ENCODE results near the gene MX2.

MX2 gene

DNA sequence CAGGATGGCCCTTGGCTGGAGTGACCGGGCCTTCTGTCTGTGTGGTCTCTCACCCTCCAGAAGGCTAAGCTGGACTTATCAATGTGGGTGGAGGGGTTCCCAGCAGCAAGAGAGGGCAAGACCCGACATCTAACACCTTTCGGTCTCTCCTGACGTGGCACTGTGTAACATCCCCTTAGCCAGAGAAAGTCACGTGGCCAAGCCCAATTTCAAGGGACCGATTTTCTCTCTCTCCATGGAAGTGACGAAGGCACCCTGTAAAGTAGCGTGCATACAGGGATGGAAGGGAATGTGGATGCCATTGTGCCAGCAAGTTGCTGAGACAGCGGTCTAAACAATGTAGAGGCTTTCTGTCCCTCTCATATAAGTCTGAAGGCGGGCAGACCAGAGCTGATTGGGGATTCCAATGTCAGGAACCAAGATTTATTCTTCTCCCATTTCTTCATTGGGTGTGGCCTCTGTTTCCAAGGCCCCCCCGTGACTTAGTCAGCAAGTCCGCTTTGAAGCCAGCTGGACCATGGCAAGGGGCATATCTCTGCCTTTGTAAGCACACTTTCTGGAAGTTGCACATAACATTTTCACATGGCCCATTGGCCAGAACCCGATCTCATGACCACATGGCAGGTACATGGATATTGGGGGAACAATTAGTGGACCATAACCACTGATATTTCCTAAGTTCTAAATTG, 76.7 kb downstream of the MX2 start:
- no peak for DNase-seq (ENCODE audit: low read depth in 2 of 2)

DNA sequence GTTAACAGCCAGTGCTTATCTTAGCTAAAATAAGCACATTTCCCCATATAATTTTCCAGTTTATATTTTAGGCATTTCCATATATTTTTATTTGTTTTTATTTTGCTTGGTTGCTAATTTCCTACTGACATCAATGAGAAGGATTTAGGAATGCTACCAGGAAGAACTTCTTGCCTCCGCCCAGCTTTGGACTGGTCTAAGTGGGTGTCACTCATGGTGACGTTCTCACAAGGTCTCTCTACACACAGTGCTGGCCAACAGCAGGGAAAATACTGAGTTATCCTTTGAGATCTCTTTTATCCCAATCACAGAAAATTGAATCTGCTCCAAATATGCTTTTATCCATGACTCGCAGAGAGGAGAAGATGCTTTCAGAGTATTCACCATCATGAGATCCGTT, 77.4 kb downstream of the MX2 start:
- DNase-seq (ENCODE audit: low read depth in 2 of 2) = no peak

DNA sequence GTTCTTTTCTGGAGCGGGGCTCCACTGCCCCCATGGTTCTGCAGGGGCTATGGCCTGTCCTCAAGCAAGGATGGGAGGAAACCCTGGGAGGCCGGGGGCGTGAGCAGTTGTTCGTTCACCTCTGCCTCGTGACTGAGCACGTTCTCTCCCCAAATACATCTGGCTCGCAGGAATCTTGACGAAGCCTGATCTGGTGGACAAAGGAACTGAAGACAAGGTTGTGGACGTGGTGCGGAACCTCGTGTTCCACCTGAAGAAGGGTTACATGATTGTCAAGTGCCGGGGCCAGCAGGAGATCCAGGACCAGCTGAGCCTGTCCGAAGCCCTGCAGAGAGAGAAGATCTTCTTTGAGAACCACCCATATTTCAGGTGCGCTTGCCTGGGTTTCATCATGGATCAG, 79.7 kb downstream of the MX2 start:
- no peak for DNase-seq (ENCODE audit: low read depth in 2 of 2)

DNA sequence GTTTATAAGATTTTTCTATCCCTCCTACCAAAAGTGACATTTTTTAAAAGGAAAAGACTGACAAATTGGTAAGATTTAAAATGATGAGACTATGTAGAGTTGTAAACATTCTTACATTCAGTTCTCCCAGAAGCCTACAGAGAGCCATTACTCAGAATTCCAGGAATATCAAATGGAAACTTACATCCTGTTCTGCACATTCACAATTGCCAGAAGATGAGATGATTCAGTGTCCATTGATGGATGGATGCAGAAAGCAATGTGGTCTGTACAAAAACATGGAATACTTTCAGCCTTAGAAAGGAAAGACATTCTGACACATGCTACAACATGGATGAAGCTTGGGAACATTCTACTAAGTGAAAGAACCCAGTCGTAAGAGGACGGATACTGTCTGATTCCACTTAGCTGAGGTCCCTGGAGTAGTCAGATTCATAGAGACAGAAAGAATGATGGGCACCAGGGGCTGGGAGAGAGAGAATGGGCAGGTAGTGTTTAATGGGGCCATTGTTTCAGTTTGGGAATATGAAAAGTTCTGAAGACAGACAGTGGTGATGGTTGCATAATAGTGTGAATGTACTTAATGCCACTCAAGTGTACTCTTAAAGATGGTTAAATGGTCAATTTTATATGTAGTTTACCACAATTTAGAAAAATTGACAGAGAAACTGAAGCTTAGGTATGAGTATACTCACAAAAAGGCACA, 80.8 kb downstream of the MX2 start:
- DNase-seq (ENCODE audit: low read depth in 2 of 2) = peak; percentile 43 to 48

DNA sequence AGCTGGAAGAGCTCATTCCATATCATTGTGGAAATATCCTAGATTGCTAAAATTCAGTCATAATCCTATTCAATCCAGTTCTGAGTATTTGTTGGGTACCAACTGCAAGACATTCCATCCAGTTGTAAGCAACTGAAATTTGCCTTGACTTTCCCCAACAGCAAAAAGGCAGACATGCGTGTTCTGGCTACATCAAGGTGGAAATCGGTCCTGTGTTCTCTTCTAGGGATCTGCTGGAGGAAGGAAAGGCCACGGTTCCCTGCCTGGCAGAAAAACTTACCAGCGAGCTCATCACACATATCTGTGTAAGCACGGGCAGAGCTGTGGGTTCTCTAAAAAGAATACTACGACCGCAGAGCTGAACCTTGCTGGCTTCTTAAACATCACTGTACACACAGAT, 81.7 kb downstream of the MX2 start:
- DNase-seq (ENCODE audit: low read depth in 2 of 2) = no peak

DNA sequence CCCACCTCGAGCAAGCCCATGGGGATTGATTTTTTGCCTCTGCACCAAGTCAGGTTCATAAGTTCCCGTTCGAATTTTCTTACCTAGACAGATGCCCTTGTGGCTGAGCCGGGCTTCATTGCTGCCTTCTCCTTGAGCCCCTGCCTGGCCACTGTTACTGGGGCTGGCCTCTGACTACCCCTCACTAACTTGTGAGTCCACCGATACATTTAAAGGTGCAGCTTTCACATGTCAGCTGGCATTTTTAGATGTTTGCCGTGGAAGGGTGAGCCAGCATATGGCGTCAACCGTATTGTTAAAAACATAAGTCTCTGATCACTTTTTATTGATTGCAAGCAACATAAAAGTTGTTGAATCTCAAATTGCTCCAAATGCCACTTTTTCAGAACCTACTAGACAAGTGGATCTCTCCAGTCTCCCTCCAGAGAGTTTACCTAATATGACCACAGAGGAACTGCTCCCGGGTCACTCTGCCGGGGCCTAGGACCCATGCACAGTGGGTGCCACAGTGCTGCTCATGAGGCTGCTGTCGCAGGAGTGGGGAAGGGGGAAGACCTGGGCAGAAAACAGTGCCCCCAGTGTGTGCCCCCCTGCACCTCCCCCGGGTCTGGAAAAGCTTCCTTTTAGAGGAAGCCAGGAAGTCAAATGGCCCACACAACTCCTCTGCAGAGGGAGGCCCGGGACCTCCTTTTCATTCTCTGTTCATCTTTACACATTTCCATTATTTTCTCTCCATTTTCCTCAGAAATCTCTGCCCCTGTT, 83.1 kb downstream of the MX2 start:
- no peak for DNase-seq (ENCODE audit: low read depth in 2 of 2)

DNA sequence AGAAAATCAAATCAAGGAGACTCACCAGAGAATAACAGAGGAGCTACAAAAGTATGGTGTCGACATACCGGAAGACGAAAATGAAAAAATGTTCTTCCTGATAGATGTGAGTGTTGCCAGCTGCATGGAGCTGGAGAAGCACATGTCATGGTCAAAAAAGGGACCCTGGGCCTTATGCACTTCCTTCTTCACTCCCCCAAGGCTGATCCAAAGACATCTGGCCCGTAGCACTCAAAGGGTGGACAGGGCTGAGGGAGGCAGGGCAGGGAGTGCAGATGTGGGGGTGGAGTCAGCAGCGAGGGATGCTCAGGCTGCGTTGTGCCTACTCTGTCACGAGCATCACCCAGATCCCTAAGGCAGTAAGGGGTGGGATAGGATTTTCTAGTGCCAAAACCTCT, 83.6 kb downstream of the MX2 start:
- no peak for DNase-seq (ENCODE audit: low read depth in 2 of 2)

DNA sequence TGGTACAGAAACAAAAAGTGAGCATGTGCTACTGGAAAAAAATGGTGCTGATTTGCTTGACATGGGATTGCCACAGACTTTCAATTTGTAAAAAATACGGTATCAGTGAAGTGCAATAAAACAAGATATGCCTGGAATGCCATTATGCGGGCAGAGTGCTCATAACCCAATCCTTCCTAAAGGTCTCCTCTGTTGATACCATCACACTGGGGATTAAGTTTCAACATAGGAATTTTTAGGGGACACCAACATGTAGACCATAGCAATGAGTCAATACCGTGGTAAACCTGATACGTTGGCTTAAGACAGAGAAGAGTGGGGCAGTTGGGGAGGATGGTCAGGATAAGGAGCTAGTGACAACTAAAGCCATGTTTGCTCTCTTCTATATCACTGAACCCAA, 84.8 kb downstream of the MX2 start:
- DNase-seq (ENCODE audit: low read depth in 2 of 2) = no peak

DNA sequence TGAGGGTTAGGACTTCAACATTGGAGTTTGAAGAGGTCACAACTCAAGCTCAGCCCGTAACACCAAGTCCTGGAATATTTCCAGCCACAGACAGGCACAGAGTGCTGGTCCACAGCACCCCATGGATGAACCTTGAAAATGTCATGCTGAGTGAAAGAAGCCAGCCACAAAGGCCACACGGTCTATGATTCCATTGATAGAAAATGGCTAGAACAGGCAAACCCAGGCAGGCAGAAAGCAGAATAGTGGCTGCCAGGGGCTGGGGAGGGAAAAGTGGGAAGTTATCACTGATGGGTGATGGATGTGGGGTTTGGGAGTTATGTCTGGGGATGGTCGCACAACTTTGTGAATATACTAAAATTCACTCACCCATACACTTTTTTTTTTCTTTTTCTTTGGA, 85.5 kb downstream of the MX2 start:
- DNase-seq (ENCODE audit: low read depth in 2 of 2) = no peak

DNA sequence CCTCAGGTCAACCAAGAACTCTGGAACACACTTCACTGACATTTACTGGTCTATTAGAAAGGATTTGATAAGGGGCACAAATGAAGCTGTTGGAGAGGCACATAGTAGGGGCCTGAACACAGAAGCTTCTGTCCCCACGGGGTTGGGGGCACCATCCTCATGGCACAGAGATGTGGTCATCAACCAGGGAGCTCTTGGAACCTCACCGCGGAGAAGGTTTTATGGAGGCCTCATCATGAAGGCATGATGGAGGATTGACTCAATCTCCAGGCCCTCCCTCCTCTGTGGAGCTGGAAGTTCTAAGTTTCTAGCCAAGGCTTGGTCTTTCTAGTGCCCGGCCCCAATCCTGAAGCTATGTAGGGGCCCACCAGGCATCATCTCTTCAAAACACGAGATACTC, 87.8 kb downstream of the MX2 start:
- DNase-seq (ENCODE audit: low read depth in 2 of 2) = no peak

DNA sequence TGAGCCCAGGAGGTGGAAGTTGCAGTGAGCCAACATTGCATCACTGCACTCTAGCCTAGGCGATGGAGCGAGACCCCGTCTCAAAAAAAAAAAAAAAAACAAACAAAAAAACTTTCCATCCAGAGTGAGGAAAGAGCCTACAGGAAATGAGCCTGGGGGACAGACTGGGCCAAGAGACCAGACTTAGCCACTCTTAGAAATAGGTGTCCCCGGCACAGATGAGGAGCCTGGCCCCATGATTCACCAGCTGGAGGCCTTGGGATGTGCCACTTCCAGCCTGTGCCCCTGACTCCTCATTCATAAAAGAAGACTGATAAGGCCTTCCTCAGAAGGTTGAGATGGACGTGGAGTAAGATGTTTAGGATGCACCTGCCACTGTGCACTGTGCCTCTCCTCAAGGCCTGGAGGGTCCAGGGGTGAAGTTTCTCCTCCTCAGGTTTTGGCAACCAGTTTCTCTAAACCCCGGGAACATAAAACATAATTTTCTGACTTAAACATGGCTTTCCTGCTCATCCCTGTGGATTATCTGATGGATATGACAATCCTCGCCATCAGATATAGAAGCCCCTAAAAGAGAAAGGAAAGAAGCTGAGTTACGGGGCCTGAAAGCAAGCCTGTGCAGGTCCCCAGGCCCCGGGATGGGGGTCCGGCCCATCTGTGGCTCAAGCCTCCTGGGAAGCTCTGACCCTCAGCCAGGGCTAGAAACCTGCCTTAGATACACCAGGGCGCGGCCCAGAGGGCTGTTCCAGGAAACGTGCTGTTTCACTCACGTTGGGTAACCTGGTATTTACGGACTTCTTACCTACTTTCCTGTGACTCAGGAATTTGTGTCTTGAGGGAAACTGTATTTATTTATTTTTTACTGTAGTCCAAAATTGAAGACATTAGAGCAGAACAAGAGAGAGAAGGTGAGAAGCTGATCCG, 90.2 kb downstream of the MX2 start:
- no peak for DNase-seq (ENCODE audit: low read depth in 2 of 2)

DNA sequence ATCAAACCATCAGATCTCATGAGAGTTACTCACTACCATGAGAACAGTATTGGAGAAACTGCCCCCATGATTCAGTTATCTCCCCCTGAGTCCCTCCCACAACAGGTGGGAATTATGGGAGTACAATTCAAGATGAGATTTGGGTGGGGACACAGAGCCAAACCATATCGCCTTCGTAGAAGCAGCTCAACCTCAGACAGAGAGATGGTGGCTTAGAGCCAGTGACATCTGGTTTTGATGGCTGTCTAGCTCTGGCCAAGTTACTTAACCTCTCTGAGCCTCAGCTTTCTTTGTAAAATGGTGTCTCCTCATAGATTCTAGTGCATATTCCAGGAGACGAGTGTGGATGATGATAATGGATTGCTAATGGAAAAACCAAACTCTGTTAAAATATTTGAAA, 91.4 kb downstream of the MX2 start:
- no peak for DNase-seq (ENCODE audit: low read depth in 2 of 2)

DNA sequence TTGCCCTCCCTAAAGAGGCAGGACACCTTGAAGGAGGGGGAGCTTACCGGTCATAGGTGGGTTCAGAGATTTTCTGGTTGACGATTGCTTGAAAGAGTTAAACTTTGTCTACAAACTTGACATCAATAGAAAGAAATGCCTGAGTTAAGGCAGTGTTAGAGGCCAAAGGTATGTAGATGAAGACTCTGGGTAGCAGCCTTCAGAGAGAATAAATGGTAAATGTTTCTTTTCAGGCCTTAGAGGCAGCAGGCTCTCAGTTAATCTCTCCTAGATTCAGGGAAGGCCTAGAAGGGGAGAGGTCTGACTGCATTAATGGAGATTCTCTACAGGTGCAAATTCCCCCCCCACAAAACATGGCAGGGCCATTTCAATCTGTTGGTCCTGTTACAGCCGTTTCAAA, 91.9 kb downstream of the MX2 start:
- no peak for DNase-seq (ENCODE audit: low read depth in 2 of 2)

DNA sequence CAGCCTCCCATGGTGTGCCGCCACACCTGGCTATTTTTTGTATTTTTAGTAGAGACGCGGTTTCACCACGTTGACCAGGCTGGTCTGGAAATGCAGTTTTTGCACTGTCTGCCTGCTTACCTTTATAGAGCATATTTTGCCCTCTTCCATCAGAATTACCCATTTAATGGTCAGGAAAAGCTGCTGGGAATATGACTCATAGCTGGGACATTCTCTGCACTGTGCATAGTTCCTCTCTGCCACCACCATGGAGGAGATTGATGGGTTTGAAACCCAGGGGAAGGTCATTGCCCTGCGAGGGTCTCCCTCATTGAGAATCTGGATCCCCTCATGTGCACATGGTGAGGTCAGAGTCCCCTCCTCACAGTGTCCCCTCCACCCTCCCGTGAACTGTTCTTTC, 96.3 kb downstream of the MX2 start:
- no peak for DNase-seq (ENCODE audit: low read depth in 2 of 2)

DNA sequence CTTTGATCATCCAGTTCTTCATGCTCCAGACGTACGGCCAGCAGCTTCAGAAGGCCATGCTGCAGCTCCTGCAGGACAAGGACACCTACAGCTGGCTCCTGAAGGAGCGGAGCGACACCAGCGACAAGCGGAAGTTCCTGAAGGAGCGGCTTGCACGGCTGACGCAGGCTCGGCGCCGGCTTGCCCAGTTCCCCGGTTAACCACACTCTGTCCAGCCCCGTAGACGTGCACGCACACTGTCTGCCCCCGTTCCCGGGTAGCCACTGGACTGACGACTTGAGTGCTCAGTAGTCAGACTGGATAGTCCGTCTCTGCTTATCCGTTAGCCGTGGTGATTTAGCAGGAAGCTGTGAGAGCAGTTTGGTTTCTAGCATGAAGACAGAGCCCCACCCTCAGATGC, 96.7 kb downstream of the MX2 start:
- no peak for DNase-seq (ENCODE audit: low read depth in 2 of 2)
